ENCODE measurements around the gene B4GALNT3. TPM values are rescaled to one million over a fixed set of nuclear protein-coding genes. Genes with fewer than 3 reads are reported as not detected.

B4GALNT3 gene
- total RNA-seq, 1 experiment from 2014 or later, result 23.3 TPM

GRCh38 chr12:581746-582145 lies 122.0 kb downstream of the B4GALNT3 start:
- H3K14ac ChIP-seq (ENCODE audit: insufficient read depth, low read length), result no peak overlapping the region; the same call in 1 of the 2 replicates
- H3K23ac ChIP-seq (ENCODE audit: insufficient read length, low read depth, low read length), result no peak overlapping the region
- H2BK120ac ChIP-seq (ENCODE audit: low read depth, low read length, poor library complexity, severe bottlenecking), result no peak overlapping the region
- H2BK20ac ChIP-seq (ENCODE audit: low read depth, low read length, poor library complexity, severe bottlenecking), result no peak overlapping the region
- no peaks in the 10 kb centered on the region for H3K79me1 ChIP-seq (ENCODE audit: insufficient read depth, low read depth, low read length, poor library complexity, severe bottlenecking)
- no peak overlapping the region for H4K91ac ChIP-seq (ENCODE audit: insufficient read length, low read depth, low read length)
- H2BK5ac ChIP-seq (ENCODE audit: insufficient read length, low read length), result no peak overlapping the region
- H3K23me2 ChIP-seq (ENCODE audit: insufficient read length, low read depth, low read length, poor library complexity, severe bottlenecking), result no peaks in the 10 kb centered on the region
- H3K4me3 Mint-ChIP-seq, result no peak overlapping the region
- H4K8ac ChIP-seq (replicated peaks; ENCODE audit: insufficient read length, low read depth, low read length), result no peak overlapping the region
- H3K18ac ChIP-seq (ENCODE audit: insufficient read length, low read depth, low read length), result no peak overlapping the region
- no peaks in the 10 kb centered on the region for H4K20me1 ChIP-seq (ENCODE audit: control insufficient read depth, insufficient read depth, insufficient read length)
- peaks cover 22 to 35% of the 10 kb centered on the region in 2 experiments for H3K4me1 Mint-ChIP-seq
- no peak overlapping the region for H2AK5ac ChIP-seq (ENCODE audit: insufficient read length, low read length)
- peaks cover 4% of the 10 kb centered on the region for H3K27me3 Mint-ChIP-seq (ENCODE audit: low read depth)
- no peak for TF ChIP-seq CTCF (conservative IDR thresholded peaks at IDR 0.05)
- H2AFZ ChIP-seq (ENCODE audit: low read length), result no peak overlapping the region
- no CpG with 5 or more reads among the region's 9 CpGs for WGBS (ENCODE audit: extremely low coverage, insufficient read length, low lambda C conversion rate)
- H2BK15ac ChIP-seq (ENCODE audit: low read depth, low read length), result no peak overlapping the region; the same call in 1 of the 2 replicates
- no peak for DNase-seq
- no peak overlapping the region for H3K27ac Mint-ChIP-seq
- H3K9me3 ChIP-seq (ENCODE audit: control insufficient read depth, low read depth, low read length), result no peaks in the 10 kb centered on the region
- no peak overlapping the region for H3K27ac ChIP-seq (ENCODE audit: insufficient read length, low read depth, low read length)
- no peak overlapping the region for H4K5ac ChIP-seq (ENCODE audit: insufficient read length, low read depth, low read length)
- no peaks in the 10 kb centered on the region; a peak in 2 of 5 replicates for H3K9me3 Mint-ChIP-seq
- no peak overlapping the region for H3K4me2 ChIP-seq (ENCODE audit: insufficient read depth, insufficient read length, low read length)
- H3K4ac ChIP-seq (ENCODE audit: low read depth, low read length), result no peak overlapping the region
- no peak overlapping the region for H3K9ac ChIP-seq (ENCODE audit: extremely low read depth, insufficient read length, low read length)
- no peaks in the 10 kb centered on the region for H3K36me3 Mint-ChIP-seq (ENCODE audit: insufficient read depth in 1 of 3, low read depth in 3 of 3)
- no peak overlapping the region for H3K56ac ChIP-seq (ENCODE audit: insufficient read length, low read depth, low read length)
- H3K79me2 ChIP-seq (ENCODE audit: insufficient read depth, low read length), result no peaks in the 10 kb centered on the region
- no peak overlapping the region for H3T11ph ChIP-seq (ENCODE audit: low read length)
- H2BK12ac ChIP-seq (ENCODE audit: insufficient read length, low read depth, low read length), result no peak overlapping the region
- no peaks in the 10 kb centered on the region for H3K27me3 ChIP-seq (ENCODE audit: insufficient read depth, low read length)
- H3K4me1 ChIP-seq (ENCODE audit: insufficient read depth, low read length), result peaks cover 2% of the 10 kb centered on the region; the same call in 1 of the 2 replicates

Measured in H9 (cell line).